ENCODE data around the gene ODF2.

DNA sequence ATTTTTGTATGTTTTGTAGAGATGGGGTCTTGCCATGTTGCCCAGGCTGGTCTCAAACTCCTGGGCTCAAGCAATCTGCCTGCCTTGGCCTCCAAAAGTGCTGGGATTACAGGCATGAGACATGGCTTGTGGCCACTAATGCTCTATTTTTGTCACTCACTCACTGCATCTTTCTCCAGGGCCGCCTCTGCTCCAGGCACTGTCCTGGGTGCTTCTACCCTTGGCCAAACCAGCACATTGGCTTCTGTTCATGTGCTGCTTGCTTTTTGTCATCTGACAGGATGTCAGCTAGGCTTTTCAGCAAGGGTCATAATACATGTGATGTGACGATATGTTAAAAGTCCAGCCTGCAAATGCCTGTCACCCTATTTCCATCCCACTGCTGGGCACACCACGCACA is 3.2 kb downstream of the ODF2 start:
- TF ChIP-seq, protein P1, sequence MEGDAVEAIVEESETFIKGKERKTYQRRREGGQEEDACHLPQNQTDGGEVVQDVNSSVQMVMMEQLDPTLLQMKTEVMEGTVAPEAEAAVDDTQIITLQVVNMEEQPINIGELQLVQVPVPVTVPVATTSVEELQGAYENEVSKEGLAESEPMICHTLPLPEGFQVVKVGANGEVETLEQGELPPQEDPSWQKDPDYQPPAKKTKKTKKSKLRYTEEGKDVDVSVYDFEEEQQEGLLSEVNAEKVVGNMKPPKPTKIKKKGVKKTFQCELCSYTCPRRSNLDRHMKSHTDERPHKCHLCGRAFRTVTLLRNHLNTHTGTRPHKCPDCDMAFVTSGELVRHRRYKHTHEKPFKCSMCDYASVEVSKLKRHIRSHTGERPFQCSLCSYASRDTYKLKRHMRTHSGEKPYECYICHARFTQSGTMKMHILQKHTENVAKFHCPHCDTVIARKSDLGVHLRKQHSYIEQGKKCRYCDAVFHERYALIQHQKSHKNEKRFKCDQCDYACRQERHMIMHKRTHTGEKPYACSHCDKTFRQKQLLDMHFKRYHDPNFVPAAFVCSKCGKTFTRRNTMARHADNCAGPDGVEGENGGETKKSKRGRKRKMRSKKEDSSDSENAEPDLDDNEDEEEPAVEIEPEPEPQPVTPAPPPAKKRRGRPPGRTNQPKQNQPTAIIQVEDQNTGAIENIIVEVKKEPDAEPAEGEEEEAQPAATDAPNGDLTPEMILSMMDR (IDR thresholded peaks at IDR 0.05): no peak
- TF ChIP-seq EP300 (IDR thresholded peaks at IDR 0.05; ENCODE audit: low read depth) (no peak), POLR2AphosphoS5 (IDR thresholded peaks at IDR 0.05) (no peak), POLR2A (IDR thresholded peaks at IDR 0.05) (no peak)
